ENCODE data around the gene PDE8B.

GRCh38 chr5:77194762-77195161 is 15.7 kb upstream of the PDE8B start:
- TF ChIP-seq CTCF (IDR thresholded peaks at IDR 0.05) = no peak
- no peak for TF ChIP-seq POLR2A (IDR thresholded peaks at IDR 0.05)
